ENCODE measurements around the gene FGF11. TPM values are rescaled to one million over a fixed set of nuclear protein-coding genes. Genes with fewer than 3 reads are reported as not detected.

Gene FGF11
- total RNA-seq, 4 donors from 2014 or later: 1.5 to 3.3 (median 2.2) TPM

DNA sequence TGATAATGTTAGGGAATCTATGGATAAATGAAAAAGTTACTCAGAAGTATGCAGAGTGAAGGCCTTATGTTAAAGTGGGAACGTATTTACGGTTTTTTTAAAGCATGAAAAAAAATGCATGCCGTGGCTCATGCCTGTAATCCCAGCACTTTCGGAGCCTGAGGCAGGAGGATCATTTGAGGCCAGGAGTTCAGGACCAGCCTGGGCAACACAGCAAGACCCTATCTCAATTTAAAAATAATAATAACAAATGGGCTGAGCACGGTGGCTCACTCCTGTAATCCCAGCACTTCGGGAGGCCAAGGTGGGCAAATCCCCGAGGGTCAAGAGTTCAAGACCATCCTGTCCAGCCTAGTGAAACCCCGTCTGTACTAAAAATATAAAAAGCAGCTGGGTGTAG is 50.8 kb downstream of the FGF11 start:
- peaks cover 0 to 76% (median 26%) of the 10 kb centered on the region in 4 donors for H3K4me1 ChIP-seq
- peaks cover 0 to 10% (median 0%) of the 10 kb centered on the region in 3 donors for H3K36me3 ChIP-seq
- H3K9me3 ChIP-seq: no peaks in the 10 kb centered on the region
- TF ChIP-seq EP300 (IDR thresholded peaks at IDR 0.05) (no peak), POLR2A (IDR thresholded peaks at IDR 0.05) (no peak)
- TF ChIP-seq, protein P1, sequence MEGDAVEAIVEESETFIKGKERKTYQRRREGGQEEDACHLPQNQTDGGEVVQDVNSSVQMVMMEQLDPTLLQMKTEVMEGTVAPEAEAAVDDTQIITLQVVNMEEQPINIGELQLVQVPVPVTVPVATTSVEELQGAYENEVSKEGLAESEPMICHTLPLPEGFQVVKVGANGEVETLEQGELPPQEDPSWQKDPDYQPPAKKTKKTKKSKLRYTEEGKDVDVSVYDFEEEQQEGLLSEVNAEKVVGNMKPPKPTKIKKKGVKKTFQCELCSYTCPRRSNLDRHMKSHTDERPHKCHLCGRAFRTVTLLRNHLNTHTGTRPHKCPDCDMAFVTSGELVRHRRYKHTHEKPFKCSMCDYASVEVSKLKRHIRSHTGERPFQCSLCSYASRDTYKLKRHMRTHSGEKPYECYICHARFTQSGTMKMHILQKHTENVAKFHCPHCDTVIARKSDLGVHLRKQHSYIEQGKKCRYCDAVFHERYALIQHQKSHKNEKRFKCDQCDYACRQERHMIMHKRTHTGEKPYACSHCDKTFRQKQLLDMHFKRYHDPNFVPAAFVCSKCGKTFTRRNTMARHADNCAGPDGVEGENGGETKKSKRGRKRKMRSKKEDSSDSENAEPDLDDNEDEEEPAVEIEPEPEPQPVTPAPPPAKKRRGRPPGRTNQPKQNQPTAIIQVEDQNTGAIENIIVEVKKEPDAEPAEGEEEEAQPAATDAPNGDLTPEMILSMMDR (IDR thresholded peaks at IDR 0.05): no peak
- no peaks in the 10 kb centered on the region for H3K27me3 ChIP-seq
- WGBS, 2 donors: 70 to 73% methylated on average over 8 of the region's 8 CpGs
- H3K27ac ChIP-seq: no peak overlapping the region
- no peak for DNase-seq (ENCODE audit: low spot score in 2 of 2)
- no peak overlapping the region for H3K4me3 ChIP-seq

DNA sequence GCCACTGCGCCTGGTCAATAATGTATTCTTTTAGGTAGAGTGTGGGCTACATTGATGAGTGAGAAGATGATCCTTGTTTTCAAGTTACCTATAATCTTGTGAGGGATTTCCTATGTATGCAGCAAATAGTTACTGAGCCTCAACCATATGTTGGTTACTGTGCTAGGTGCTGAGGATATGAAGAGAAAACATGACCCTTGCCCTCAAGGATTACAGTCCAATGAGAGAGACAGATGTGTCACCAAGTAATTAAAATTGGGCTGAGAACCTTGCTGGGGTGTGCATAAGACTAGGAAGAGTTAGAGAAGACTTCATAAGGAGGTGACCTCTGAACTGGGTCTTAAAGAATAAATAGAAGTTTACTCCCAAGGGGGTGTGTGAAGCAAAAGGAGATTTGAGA is 52.3 kb downstream of the FGF11 start:
- 88 to 89% methylated on average over 1 of the region's 1 CpG for WGBS, 2 donors
- Histone ChIP-seq H3K27ac (peak overlapping the region in 1 of 4 donors; percentile 20), H3K27me3 (no peaks in the 10 kb centered on the region), H3K4me1 (peaks cover 0 to 64% (median 12%) of the 10 kb centered on the region in 4 donors), H3K9me3 (no peaks in the 10 kb centered on the region), H3K36me3 (peaks cover 0 to 21% (median 2%) of the 10 kb centered on the region in 3 donors), H3K4me3 (no peak overlapping the region)
- DNase-seq (ENCODE audit: low spot score in 2 of 2): no peak
- no peak for TF ChIP-seq EP300 (IDR thresholded peaks at IDR 0.05)
- TF ChIP-seq POLR2A (IDR thresholded peaks at IDR 0.05): no peak
- TF ChIP-seq, protein P1 (IDR thresholded peaks at IDR 0.05): no peak

DNA sequence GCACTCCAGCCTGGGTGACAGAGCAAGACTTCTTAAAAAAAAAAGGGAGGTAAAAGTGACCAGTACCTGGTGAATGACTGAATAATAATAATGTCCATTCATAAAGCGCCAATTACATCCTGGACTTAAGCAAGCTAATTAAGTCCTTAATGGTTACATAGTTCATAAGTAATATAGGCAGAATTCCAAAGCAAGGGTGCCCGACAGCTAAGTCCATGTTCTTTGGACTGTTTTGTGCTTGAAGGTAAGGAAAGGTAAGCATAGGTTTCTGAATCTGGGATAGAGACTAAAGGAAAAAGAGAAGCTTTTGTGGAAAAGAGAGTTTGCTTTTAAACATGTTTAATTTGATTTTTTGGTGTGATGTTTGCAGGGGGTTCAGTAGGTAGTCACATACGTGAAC is 54.6 kb downstream of the FGF11 start:
- no peak for DNase-seq (ENCODE audit: low spot score in 2 of 2)
- Histone ChIP-seq H3K9me3 (no peaks in the 10 kb centered on the region), H3K36me3 (peaks cover under 1 to 44% (median 20%) of the 10 kb centered on the region in 3 donors), H3K4me1 (peaks cover 0 to 45% (median 0%) of the 10 kb centered on the region in 4 donors), H3K27me3 (no peaks in the 10 kb centered on the region), H3K27ac (no peak overlapping the region), H3K4me3 (no peak overlapping the region)
- TF ChIP-seq, protein P1 (IDR thresholded peaks at IDR 0.05): no peak
- TF ChIP-seq POLR2A (IDR thresholded peaks at IDR 0.05): no peak
- 91 to 93% methylated on average over 3 of the region's 3 CpGs for WGBS, 2 donors

Other genes starting within 250 kb of the FGF11 start
- 10 to 100 TPM in 3 of 4 donors, 1 to 10 TPM in 1; 7.3 to 22.8 (median 16.1) TPM for gene DLG4, start 219.7 kb upstream of the FGF11 start, total RNA-seq
- gene ACADVL, start 219.6 kb upstream of the FGF11 start, total RNA-seq: 100 to 1,000 TPM; 565 to 850 (median 599) TPM
- gene DVL2, start 205.0 kb upstream of the FGF11 start, total RNA-seq: 10 to 100 TPM; 41.4 to 51.2 (median 46.7) TPM
- gene PHF23, start 200.1 kb upstream of the FGF11 start, total RNA-seq: 10 to 100 TPM; 20.3 to 29.7 (median 23.3) TPM
- 100 to 1,000 TPM; 402 to 515 (median 456) TPM for gene GABARAP, start 197.1 kb upstream of the FGF11 start, total RNA-seq
- 10 to 100 TPM; 38.5 to 82.2 (median 65.9) TPM for gene CTDNEP1, start 187.8 kb upstream of the FGF11 start, total RNA-seq
- gene ELP5, start 187.3 kb upstream of the FGF11 start, total RNA-seq: 10 to 100 TPM; 21.9 to 28.7 (median 25.0) TPM
- gene CLDN7, start 177.0 kb upstream of the FGF11 start, total RNA-seq: 1 to 10 TPM in 3 of 4 donors, not detected in 1; 2.0 to 5.9 (median 2.4) TPM
- 10 to 100 TPM in 1 of 4 donors, 1 to 10 TPM in 3; 5.2 to 20.1 (median 6.2) TPM for gene SLC2A4, start 157.8 kb upstream of the FGF11 start, total RNA-seq
- 1 to 10 TPM in 1 of 4 donors, under 1 TPM in 3; under 0.01 to 2.1 (median 0.52) TPM for gene YBX2, start 144.9 kb upstream of the FGF11 start, total RNA-seq
- gene EIF5A, start 131.9 kb upstream of the FGF11 start, total RNA-seq: 100 to 1,000 TPM; 106 to 278 (median 132) TPM
- gene GPS2, start 124.2 kb upstream of the FGF11 start, total RNA-seq: 100 to 1,000 TPM in 1 of 4 donors, 10 to 100 TPM in 3; 36.1 to 108 (median 57.3) TPM
- gene NEURL4, start 110.2 kb upstream of the FGF11 start, total RNA-seq: 10 to 100 TPM; 16.2 to 40.2 (median 27.5) TPM
- gene ACAP1, start 103.0 kb upstream of the FGF11 start, total RNA-seq: 10 to 100 TPM in 3 of 4 donors, 1 to 10 TPM in 1; 8.1 to 33.1 (median 11.2) TPM
- 10 to 100 TPM; 25.3 to 35.4 (median 28.7) TPM for gene KCTD11, start 87.3 kb upstream of the FGF11 start, total RNA-seq
- not detected for gene TMEM95, start 84.4 kb upstream of the FGF11 start, total RNA-seq
- 1 to 10 TPM; 2.4 to 9.8 (median 6.0) TPM for gene TNK1, start 58.4 kb upstream of the FGF11 start, total RNA-seq
- 10 to 100 TPM; 28.7 to 55.5 (median 42.9) TPM for gene PLSCR3, start 45.0 kb upstream of the FGF11 start, total RNA-seq
- 100 to 1,000 TPM in 2 of 4 donors, 10 to 100 TPM in 2; 88.3 to 121 (median 103) TPM for gene TMEM256, start 35.4 kb upstream of the FGF11 start, total RNA-seq
- 10 to 100 TPM; 14.4 to 32.4 (median 23.9) TPM for gene NLGN2, start 31.7 kb upstream of the FGF11 start, total RNA-seq
- gene SPEM1, start 19.2 kb upstream of the FGF11 start, total RNA-seq: not detected
- not detected for gene SPEM2, start 13.9 kb upstream of the FGF11 start, total RNA-seq
- not detected for gene SPEM3, start 10.7 kb upstream of the FGF11 start, total RNA-seq
- 1 to 10 TPM; 1.7 to 6.6 (median 4.1) TPM for gene TMEM102, start 4.1 kb upstream of the FGF11 start, total RNA-seq
- 10 to 100 TPM in 3 of 4 donors, 1 to 10 TPM in 1; 6.5 to 16.0 (median 13.5) TPM for gene CHRNB1, start 5.5 kb downstream of the FGF11 start, total RNA-seq
- 10 to 100 TPM; 60.5 to 64.1 (median 63.0) TPM for gene ZBTB4, start 40.1 kb downstream of the FGF11 start, total RNA-seq
- not detected for gene SLC35G6, start 41.9 kb downstream of the FGF11 start, total RNA-seq
- 100 to 1,000 TPM in 3 of 4 donors, 10 to 100 TPM in 1; 87.0 to 163 (median 125) TPM for gene POLR2A, start 44.9 kb downstream of the FGF11 start, total RNA-seq
- gene TNFSF12, start 109.5 kb downstream of the FGF11 start, total RNA-seq: 100 to 1,000 TPM in 2 of 4 donors, 10 to 100 TPM in 2; 59.4 to 109 (median 98.8) TPM
- 10 to 100 TPM; 44.7 to 93.3 (median 64.7) TPM for gene TNFSF13, start 119.2 kb downstream of the FGF11 start, total RNA-seq
- 10 to 100 TPM; 54.3 to 75.4 (median 59.0) TPM for gene SENP3, start 122.4 kb downstream of the FGF11 start, total RNA-seq
- 10 to 100 TPM; 19.3 to 65.7 (median 34.2) TPM for gene CD68, start 140.1 kb downstream of the FGF11 start, total RNA-seq
- 100 to 1,000 TPM in 1 of 4 donors, 10 to 100 TPM in 3; 58.3 to 102 (median 66.2) TPM for gene MPDU1, start 144.3 kb downstream of the FGF11 start, total RNA-seq
- 1 to 10 TPM; 3.1 to 6.9 (median 5.0) TPM for gene SOX15, start 150.6 kb downstream of the FGF11 start, total RNA-seq
- 10 to 100 TPM; 34.7 to 39.4 (median 36.7) TPM for gene FXR2, start 175.4 kb downstream of the FGF11 start, total RNA-seq
- 100 to 1,000 TPM in 1 of 4 donors, 10 to 100 TPM in 3; 69.3 to 130 (median 82.0) TPM for gene SAT2, start 188.3 kb downstream of the FGF11 start, total RNA-seq
- gene SHBG, start 190.6 kb downstream of the FGF11 start, total RNA-seq: 1 to 10 TPM in 1 of 4 donors, under 1 TPM in 1, not detected in 2; 0.63 to 1.2 TPM
- 1 to 10 TPM; 1.5 to 3.9 (median 1.9) TPM for gene ATP1B2, start 211.4 kb downstream of the FGF11 start, total RNA-seq
- gene TP53, start 248.0 kb downstream of the FGF11 start, total RNA-seq: 10 to 100 TPM; 26.7 to 32.1 (median 30.0) TPM
- gene WRAP53, start 249.0 kb downstream of the FGF11 start, total RNA-seq: 1 to 10 TPM; 3.6 to 8.0 (median 4.8) TPM